HepG2 (cell line): ENCODE results near the gene C11orf24. TPM values are rescaled to one million over a fixed set of nuclear protein-coding genes. Genes with fewer than 3 reads are reported as not detected.

Experiments used
- ATAC-seq: fragments of 200-7000 bp; cut with Tn5 transposase; 3 replicates; pipeline ENCODE4 v1.9.1; 2020; ENCODE audit warnings: mild to moderate bottlenecking, moderate library complexity
- BruUV-seq: library from RNA; stranded (reverse); fragments of 400-500 nt; replicated peaks from 2 replicates; lab custom pipeline; 2021; lab: Mats Ljungman, UMichigan
- CTCF ChIA-PET: fragments of 300-600 bp; formaldehyde crosslinking; extraction: SDS; loops from one replicate; lab custom pipeline; 2021; ENCODE audit warnings: low total read pairs, inconsistent platforms, low intra/inter-chr PET ratio; lab: Yijun Ruan, JAX
- POLR2A ChIA-PET: fragments of 350-600 bp; sonication (Branson Sonifier 250); formaldehyde crosslinking; loops from one replicate; lab custom pipeline; 2020; ENCODE audit warnings: antibody characterized with exemption, inconsistent platforms; lab: Yijun Ruan, JAX
- DNase-seq: peaks from one replicate; pipeline ENCODE4 v3.0.0-alpha.2; 2015; ENCODE audit warnings: low spot score
- FAIRE-seq: peaks from 3 replicates; lab custom pipeline; 2011; peaks lifted over from hg19 to GRCh38; lab: Jason Lieb, UNC
- H2AFZ ChIP-seq: one replicate; pipeline ENCODE4 v1.6.1; 2011; ENCODE audit warnings: low read length, inconsistent platforms
- H3K27ac ChIP-seq: fragments of 300-600 bp; 3 replicates; pipeline ENCODE4 v1.8.0; 2011; ENCODE audit warnings: mixed run types, mild to moderate bottlenecking, mixed read lengths, low read length, inconsistent platforms; ENCODE audit not compliant: insufficient read depth; ENCODE audit errors: extremely low read length
- H3K27me3 ChIP-seq, 2 experiments: fragments of 200-600 bp in 1 of 2; 2 replicates in 1 of 2; 3 replicates in 1 of 2; pipeline versions ENCODE4 v1.6.0 to v1.8.0; 2011; ENCODE audit warnings: low read length in 2 of 2, mild to moderate bottlenecking in 2 of 2, moderate library complexity in 2 of 2, inconsistent platforms in 1 of 2; ENCODE audit not compliant: insufficient read depth in 2 of 2, control insufficient read depth in 1 of 2
- H3K36me3 ChIP-seq, 2 experiments: fragments of 200-600 bp in 1 of 2; replicated peaks in 1 of 2; 2 replicates in 1 of 2; 3 replicates in 1 of 2; pipeline versions ENCODE4 v1.5.1 to v1.8.0; 2011; ENCODE audit warnings: low read length in 2 of 2, inconsistent platforms in 1 of 2; ENCODE audit not compliant: insufficient read depth in 2 of 2, control insufficient read depth in 1 of 2
- H3K4me1 ChIP-seq: 2 replicates; pipeline ENCODE4 v1.5.1; 2012; ENCODE audit warnings: low read length, inconsistent platforms; ENCODE audit not compliant: insufficient read depth
- H3K4me2 ChIP-seq: 2 replicates; pipeline ENCODE4 v1.6.0; 2011; ENCODE audit warnings: low read depth, low read length, inconsistent platforms
- H3K4me3 ChIP-seq, 3 experiments: fragments of 200-600 bp in 1 of 3; sonication (generic), shearing (Covaris generic) in 1 of 3; replicated peaks in 1 of 3; 2 replicates each; pipeline ENCODE4 v1.5.1; 2011 to 2016; ENCODE audit warnings: low read length in 3 of 3, inconsistent platforms in 2 of 3, low read depth in 2 of 3, mild to moderate bottlenecking in 2 of 3, control low read depth in 1 of 3, mixed read lengths in 1 of 3; ENCODE audit not compliant: insufficient read depth in 1 of 3
- H3K79me2 ChIP-seq: one replicate; pipeline ENCODE4 v1.6.1; 2011; ENCODE audit warnings: low read length, inconsistent platforms; ENCODE audit not compliant: insufficient read depth
- H3K9ac ChIP-seq: 2 replicates; pipeline ENCODE4 v1.6.0; 2011; ENCODE audit warnings: mild to moderate bottlenecking, low read depth, low read length, inconsistent platforms; ENCODE audit not compliant: insufficient read depth
- H3K9me3 ChIP-seq: 2 replicates; pipeline ENCODE4 v1.5.1; 2012; ENCODE audit warnings: mild to moderate bottlenecking, low read length
- H4K20me1 ChIP-seq: 2 replicates; pipeline ENCODE4 v1.6.0; 2011; ENCODE audit warnings: inconsistent platforms, mild to moderate bottlenecking, low read length, moderate library complexity; ENCODE audit not compliant: insufficient read depth
- AHR ChIP-seq: IDR thresholded peaks from 2 replicates; pipeline ENCODE4 v1.6.1; 2018; ENCODE audit warnings: missing genetic modification reagents, missing compliant biosample characterization
- CREM ChIP-seq, 2 experiments: sonication (generic) in 1 of 2; formaldehyde crosslinking in 1 of 2; IDR thresholded peaks; 2 replicates each; pipeline versions ENCODE4 v1.4.0 to v1.6.1; 2016 to 2020; ENCODE audit warnings: antibody characterized with exemption in 1 of 2, mild to moderate bottlenecking in 1 of 2, missing genetic modification reagents in 1 of 2
- ELF1 ChIP-seq: sonication (generic); formaldehyde crosslinking; IDR thresholded peaks from 2 replicates; pipeline ENCODE4 v1.4.0; 2020; ENCODE audit warnings: missing genetic modification reagents
- HDAC1 ChIP-seq: sonication (generic); formaldehyde crosslinking; IDR thresholded peaks from 2 replicates; pipeline ENCODE4 v1.5.1; 2020; ENCODE audit warnings: mild to moderate bottlenecking, missing genetic modification reagents
- ZBTB38 ChIP-seq: sonication (generic); formaldehyde crosslinking; IDR thresholded peaks from 2 replicates; pipeline ENCODE4 v1.5.1; 2020; ENCODE audit warnings: mild to moderate bottlenecking, missing genetic modification reagents
- WGBS: methylation state at CpG from one replicate; pipeline ENCODE4 v1.1.6; 2017; ENCODE audit warnings: low lambda C conversion rate; 5-methylcytosine and 5-hydroxymethylcytosine counted together
- in situ Hi-C: cut with HindIII; loops from 2 replicates; pipeline ENCODE4 v1.10.0; 2017; ENCODE audit warnings: low pct_unique_long_range_greater_than_20kb; ENCODE audit not compliant: extremely low pct_ligation_motif_present
- intact Hi-C: fragments of 100-400 bp; cut with micrococcal nuclease; formaldehyde crosslinking; loops from one replicate; pipeline ENCODE4 v1.10.0; 2022; ENCODE audit not compliant: unreplicated experiment
- polyA plus RNA-seq, 8 experiments: library from polyadenylated mRNA; depleted of rRNA in 3 of 8; stranded (reverse) in 7 of 8; unstranded in 1 of 8; fragments of >200 nt; fragmentation: Illumina TruSeq in 4 of 8; extraction: Trizol in 4 of 8; gene quantifications; 2 replicates each; pipeline versions ENCODE4 v1.2.1 to v1.2.3, GENCODE V29; 2011 to 2016; ENCODE audit warnings: low read depth in 4 of 8, missing spikeins in 1 of 8, mixed read lengths in 1 of 8; ENCODE audit not compliant: insufficient read depth in 1 of 8
- total RNA-seq, 5 experiments: library from RNA; depleted of rRNA; stranded (reverse); fragments of >200 nt; fragmentation: Illumina TruSeq; extraction: Trizol; gene quantifications; 2 replicates each; pipeline ENCODE4 v1.2.3, GENCODE V29; 2016; ENCODE audit warnings: low read depth in 1 of 5

C11orf24 gene
- total and polyA plus RNA-seq, 2 of the 13 experiments (the other 11 are each of a cell fraction or from before 2014, with no cell fraction given), result 52.9 to 55.5 TPM

DNA sequence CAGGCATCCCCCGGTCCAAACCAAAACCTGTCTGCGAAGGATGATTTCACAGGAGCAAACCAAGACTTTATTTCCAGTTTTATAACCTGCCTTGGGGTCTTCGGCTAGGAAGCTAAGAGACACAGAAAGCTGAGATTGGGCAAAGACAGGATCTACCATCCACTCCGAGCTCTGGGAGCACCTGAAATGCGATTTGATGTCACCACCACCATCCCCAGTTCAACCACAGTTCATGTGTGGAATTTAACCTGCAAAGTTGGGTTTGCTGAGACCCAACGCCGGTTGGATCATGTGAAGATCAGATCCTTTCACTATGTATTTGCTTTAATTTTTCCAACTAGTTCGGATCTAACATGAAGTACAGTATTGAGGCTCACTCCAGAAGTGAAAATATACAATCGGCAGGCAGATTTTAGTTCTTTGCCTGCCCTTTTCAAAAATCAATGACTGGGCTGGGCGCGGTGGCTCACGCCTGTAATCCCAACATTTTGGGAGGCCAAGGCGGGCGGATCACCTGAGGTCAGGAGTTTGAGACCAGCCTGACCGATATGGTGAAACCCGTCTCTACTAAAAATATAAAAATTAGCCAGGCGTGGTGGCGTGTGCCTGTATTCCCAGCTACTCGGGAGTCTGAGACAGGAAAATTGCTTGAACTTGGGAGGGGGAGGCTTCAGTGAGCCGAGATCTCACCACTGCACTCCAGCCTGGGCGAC, 1.4 kb upstream of the C11orf24 start:
- no peak for ATAC-seq
- Histone ChIP-seq H2AFZ (no peak overlapping the region), H3K79me2 (peaks cover 37% of the 10 kb centered on the region), H3K36me3 (peaks cover 0 to 11% of the 10 kb centered on the region in 2 experiments; a peak in 2 of 5 replicates), H3K9ac (peak overlapping the region; percentile 96; the same call in 1 of the 2 replicates), H3K27ac (no peak overlapping the region), H3K4me3 (peak overlapping the region in 2 of 3 experiments; percentile 6 to 98; a peak in 2 of 6 replicates), H3K4me1 (peaks cover 66% of the 10 kb centered on the region), H3K4me2 (peak overlapping the region; percentile 84), H4K20me1 (peaks cover 5% of the 10 kb centered on the region; the same call in 1 of the 2 replicates), H3K9me3 (no peaks in the 10 kb centered on the region), H3K27me3 (no peaks in the 10 kb centered on the region; a peak in 1 of 5 replicates)
- intact Hi-C loops (no loop called here), in situ Hi-C loops (no loop called here)
- ChIA-PET CTCF (no interaction called here), POLR2A (interaction anchor here (1.4 to 6.4 kb wide), 8 partner anchors 15 to 187 kb away, joined by 3 to 220 read pairs (median 10); partner anchors contain the start of gene PPP6R3)
- WGBS, result 96% methylated on average over 21 of the region's 21 CpGs
- BruUV-seq, result no TSS peak
- FAIRE-seq, result no peak
- TF ChIP-seq CREM (IDR thresholded peaks at IDR 0.05) (no peak), CREM (CRISPR knock-in tag; IDR thresholded peaks at IDR 0.05) (no peak), ZBTB38 (CRISPR knock-in tag) (0 out of 2 replicates have a peak, but pooled peaks have one; percentile 7), ELF1 (CRISPR knock-in tag) (no peak), AHR (CRISPR knock-in tag) (no peak), HDAC1 (0 out of 2 replicates have a peak, but pooled peaks have one; percentile 29)
- DNase-seq, result no peak
